Keratinocyte (primary cell): ENCODE results near the gene HNRNPH3. TPM values are rescaled to one million over a fixed set of nuclear protein-coding genes. Genes with fewer than 3 reads are reported as not detected.

Experiments used
- DNase-seq: peaks from one replicate; pipeline ENCODE4 v3.0.0-alpha.2; 2011; ENCODE audit warnings: low read depth, missing footprints, low spot score
- FAIRE-seq: peaks from 2 replicates; lab custom pipeline; 2011; peaks lifted over from hg19 to GRCh38; lab: Jason Lieb, UNC
- H2AFZ ChIP-seq: 2 replicates; pipeline ENCODE4 v1.6.0; 2012; ENCODE audit warnings: low read length, control low read depth, inconsistent platforms; ENCODE audit not compliant: control insufficient read depth
- H3K27ac ChIP-seq: 2 replicates; pipeline ENCODE4 v1.5.1; 2011; ENCODE audit warnings: low read length; ENCODE audit not compliant: control insufficient read depth, insufficient read depth
- H3K27me3 ChIP-seq: 3 replicates; pipeline ENCODE4 v1.6.0; 2011; ENCODE audit warnings: low read length; ENCODE audit not compliant: control insufficient read depth, insufficient read depth; ENCODE audit errors: extremely low read depth
- H3K36me3 ChIP-seq, 2 experiments: 2 replicates in 1 of 2; 3 replicates in 1 of 2; pipeline ENCODE4 v1.5.1; 2011; ENCODE audit warnings: low read length in 2 of 2, mild to moderate bottlenecking in 1 of 2; ENCODE audit not compliant: control insufficient read depth in 2 of 2, insufficient read depth in 2 of 2; ENCODE audit errors: extremely low read depth in 1 of 2
- H3K4me1 ChIP-seq: 3 replicates; pipeline ENCODE4 v1.5.1; 2011; ENCODE audit warnings: low read length; ENCODE audit not compliant: control insufficient read depth, insufficient read depth; ENCODE audit errors: extremely low read depth
- H3K4me2 ChIP-seq: 3 replicates; pipeline ENCODE4 v1.6.0; 2011; ENCODE audit warnings: low read depth, low read length; ENCODE audit not compliant: control insufficient read depth, insufficient read depth; ENCODE audit errors: extremely low read depth
- H3K4me3 ChIP-seq, 3 experiments: fragments of 200-600 bp in 1 of 3; sonication (generic) in 1 of 3; 2 replicates in 2 of 3; 3 replicates in 1 of 3; pipeline ENCODE4 v1.5.1; 2011 to 2016; ENCODE audit warnings: low read length in 3 of 3, mild to moderate bottlenecking in 3 of 3, control low read depth in 2 of 3, inconsistent platforms in 1 of 3, low read depth in 1 of 3, mixed read lengths in 1 of 3, mixed run types in 1 of 3, moderate library complexity in 1 of 3; ENCODE audit not compliant: control insufficient read depth in 2 of 3, insufficient read depth in 2 of 3; ENCODE audit errors: extremely low read depth in 1 of 3
- H3K79me2 ChIP-seq: 2 replicates; pipeline ENCODE4 v1.6.0; 2012; ENCODE audit warnings: low read length; ENCODE audit not compliant: control insufficient read depth, insufficient read depth
- H3K9ac ChIP-seq: 3 replicates; pipeline ENCODE4 v1.6.0; 2011; ENCODE audit warnings: low read length; ENCODE audit not compliant: control insufficient read depth, insufficient read depth; ENCODE audit errors: extremely low read depth
- H3K9me1 ChIP-seq: 3 replicates; pipeline ENCODE4 v1.6.0; 2011; ENCODE audit warnings: low read length; ENCODE audit not compliant: control insufficient read depth, insufficient read depth; ENCODE audit errors: extremely low read depth
- H3K9me3 ChIP-seq: 2 replicates; pipeline ENCODE4 v1.5.1; 2012; ENCODE audit warnings: low read depth, low read length; ENCODE audit not compliant: control insufficient read depth
- H4K20me1 ChIP-seq: 3 replicates; pipeline ENCODE4 v1.6.0; 2011; ENCODE audit warnings: low read length; ENCODE audit not compliant: control insufficient read depth, insufficient read depth; ENCODE audit errors: extremely low read depth
- EZH2 ChIP-seq: IDR thresholded peaks from one replicate; pipeline ENCODE4 v1.6.1; 2012; ENCODE audit warnings: inconsistent platforms, mild to moderate bottlenecking, low read length, moderate library complexity
- dilution Hi-C: fragments of 300-500 bp; cut with MboI; formaldehyde crosslinking; loops from one replicate; pipeline ENCODE4 v1.7.0; 2020; ENCODE audit warnings: low sequenced_read_pairs; ENCODE audit not compliant: extremely low pct_ligation_motif_present
- polyA plus RNA-seq, 5 experiments: library from polyadenylated mRNA; depleted of rRNA in 3 of 5; stranded (reverse) in 3 of 5; stranded (forward) in 1 of 5; unstranded in 1 of 5; fragments of >200 nt; gene quantifications; 1 replicate in 1 of 5; 2 replicates in 3 of 5; 3 replicates in 1 of 5; pipeline versions ENCODE4 v1.2.1 to v1.2.3, GENCODE V29; 2011 to 2012; ENCODE audit warnings: missing spikeins in 2 of 5, low read depth in 1 of 5, low replicate concordance in 1 of 5
- TF ChIP-seq, protein P1 (sequence below), 3 experiments: IDR thresholded peaks in 1 of 3; conservative IDR thresholded peaks in 1 of 3; optimal IDR thresholded peaks in 1 of 3; 2 replicates in 2 of 3; 3 replicates in 1 of 3; pipeline versions ENCODE3 to v1.5.1; 2011; ENCODE audit warnings: low read length in 3 of 3, mild to moderate bottlenecking in 3 of 3, moderate library complexity in 2 of 3, control low read depth in 1 of 3, inconsistent platforms in 1 of 3; ENCODE audit not compliant: insufficient read depth in 2 of 3; ENCODE audit errors: extremely low read depth in 1 of 3

HNRNPH3 gene
- polyA plus RNA-seq, 1 donor (not counting 4 experiments of a cell fraction or from before 2014, with no cell fraction given), result 108 TPM

DNA sequence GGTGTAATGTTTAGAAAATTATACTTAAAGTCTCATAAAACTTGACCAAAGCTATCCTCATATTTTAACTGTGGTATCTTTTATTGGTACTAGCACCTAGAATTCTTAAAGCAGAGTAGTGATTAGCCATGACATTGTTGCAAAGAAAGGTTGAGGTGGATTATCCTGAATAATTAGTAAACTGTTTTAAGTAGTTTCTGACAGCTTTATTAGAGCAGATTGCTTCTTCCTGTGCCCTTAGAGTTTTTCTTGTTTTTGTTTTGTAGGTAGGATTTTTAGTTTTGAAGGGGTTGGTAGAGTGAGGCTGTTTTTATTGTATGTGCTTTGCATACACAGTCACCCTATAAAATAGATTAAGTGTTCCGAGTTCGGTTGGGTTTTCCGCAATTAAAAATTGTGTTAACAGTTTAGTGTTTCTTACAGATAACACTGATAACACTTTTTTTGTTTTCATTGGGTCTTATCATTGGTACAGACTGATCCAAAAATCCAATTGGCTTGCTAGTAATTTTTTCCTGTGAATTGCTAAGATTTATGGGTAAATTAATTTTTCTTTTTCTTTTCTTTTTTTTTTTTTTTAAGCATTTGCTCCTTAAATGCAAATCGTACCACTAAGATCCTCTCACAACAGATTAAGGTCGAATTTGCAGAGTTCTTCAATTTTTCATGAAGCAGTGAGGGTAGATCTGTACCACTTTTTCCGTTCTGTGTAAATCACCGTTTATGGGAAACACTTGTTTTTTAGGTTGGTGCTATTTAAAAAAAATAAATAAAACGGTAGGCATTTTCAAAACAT lies 3.0 kb downstream of the HNRNPH3 start:
- Histone ChIP-seq H3K27me3 (no peaks in the 10 kb centered on the region), H3K36me3 (peaks cover 2 to 38% of the 10 kb centered on the region in 2 experiments), H3K4me3 (peak overlapping the region; percentile 67 to 91 (median 86)), H3K4me1 (peaks cover 35% of the 10 kb centered on the region), H2AFZ (no peak overlapping the region), H3K79me2 (peaks cover 80% of the 10 kb centered on the region), H3K9me1 (peaks cover 4% of the 10 kb centered on the region), H3K4me2 (peak overlapping the region; percentile 99), H3K9me3 (no peaks in the 10 kb centered on the region), H3K9ac (peak overlapping the region; percentile 99), H3K27ac (peak overlapping the region; percentile 98), H4K20me1 (peaks cover 51% of the 10 kb centered on the region)
- no peak for DNase-seq
- FAIRE-seq, result no peak
- dilution Hi-C loops, result no loop called here
- no peak for TF ChIP-seq EZH2
- TF ChIP-seq, protein P1, sequence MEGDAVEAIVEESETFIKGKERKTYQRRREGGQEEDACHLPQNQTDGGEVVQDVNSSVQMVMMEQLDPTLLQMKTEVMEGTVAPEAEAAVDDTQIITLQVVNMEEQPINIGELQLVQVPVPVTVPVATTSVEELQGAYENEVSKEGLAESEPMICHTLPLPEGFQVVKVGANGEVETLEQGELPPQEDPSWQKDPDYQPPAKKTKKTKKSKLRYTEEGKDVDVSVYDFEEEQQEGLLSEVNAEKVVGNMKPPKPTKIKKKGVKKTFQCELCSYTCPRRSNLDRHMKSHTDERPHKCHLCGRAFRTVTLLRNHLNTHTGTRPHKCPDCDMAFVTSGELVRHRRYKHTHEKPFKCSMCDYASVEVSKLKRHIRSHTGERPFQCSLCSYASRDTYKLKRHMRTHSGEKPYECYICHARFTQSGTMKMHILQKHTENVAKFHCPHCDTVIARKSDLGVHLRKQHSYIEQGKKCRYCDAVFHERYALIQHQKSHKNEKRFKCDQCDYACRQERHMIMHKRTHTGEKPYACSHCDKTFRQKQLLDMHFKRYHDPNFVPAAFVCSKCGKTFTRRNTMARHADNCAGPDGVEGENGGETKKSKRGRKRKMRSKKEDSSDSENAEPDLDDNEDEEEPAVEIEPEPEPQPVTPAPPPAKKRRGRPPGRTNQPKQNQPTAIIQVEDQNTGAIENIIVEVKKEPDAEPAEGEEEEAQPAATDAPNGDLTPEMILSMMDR (optimal IDR thresholded peaks at IDR 0.05 in 1 of 3, IDR thresholded peaks at IDR 0.05 in 1 of 3, conservative IDR thresholded peaks at IDR 0.05 in 1 of 3; ENCODE audit: extremely low read depth in 1 of 3, insufficient read depth in 2 of 3, low read length in 3 of 3), result no peak

DNA sequence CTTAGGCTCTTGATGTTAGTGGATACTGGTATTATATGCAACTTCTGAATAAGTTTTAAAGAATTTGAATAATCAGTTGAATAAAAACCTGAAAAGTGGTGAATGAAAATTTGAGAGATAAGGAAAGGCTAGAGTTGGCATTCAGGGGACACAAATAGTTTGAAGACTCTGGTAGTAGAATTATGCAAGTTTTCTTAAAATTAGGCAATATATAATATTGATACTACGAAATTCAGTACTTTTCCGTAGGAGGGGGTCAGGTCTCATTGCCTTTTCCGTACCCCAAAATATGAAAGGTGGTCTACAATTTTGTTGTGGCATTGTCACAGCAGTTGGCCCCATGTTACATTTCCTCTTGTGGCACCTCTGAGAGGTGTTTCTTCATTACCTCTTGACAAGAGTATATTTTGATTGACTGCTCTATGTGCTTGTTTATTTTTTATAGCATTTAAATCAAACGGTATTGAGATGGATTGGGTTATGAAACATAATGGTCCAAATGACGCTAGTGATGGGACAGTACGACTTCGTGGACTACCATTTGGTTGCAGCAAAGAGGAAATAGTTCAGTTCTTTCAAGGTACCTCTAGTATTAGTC lies 5.0 kb downstream of the HNRNPH3 start:
- peaks cover 10 to 51% of the 10 kb centered on the region in 2 experiments for H3K36me3 ChIP-seq
- H3K9ac ChIP-seq, result no peak overlapping the region
- H4K20me1 ChIP-seq, result peaks cover 58% of the 10 kb centered on the region
- H2AFZ ChIP-seq, result no peak overlapping the region
- no peak for DNase-seq
- no peaks in the 10 kb centered on the region for H3K9me3 ChIP-seq
- H3K9me1 ChIP-seq, result peaks cover 5% of the 10 kb centered on the region
- peaks cover 22% of the 10 kb centered on the region for H3K4me1 ChIP-seq
- no peak overlapping the region for H3K27ac ChIP-seq
- dilution Hi-C loops, result no loop called here
- TF ChIP-seq EZH2, result no peak
- TF ChIP-seq, protein P1 (optimal IDR thresholded peaks at IDR 0.05 in 1 of 3, IDR thresholded peaks at IDR 0.05 in 1 of 3, conservative IDR thresholded peaks at IDR 0.05 in 1 of 3; ENCODE audit: extremely low read depth in 1 of 3, insufficient read depth in 2 of 3, low read length in 3 of 3), result no peak
- peak overlapping the region in 1 of 3 experiments; percentile 25 for H3K4me3 ChIP-seq
- peaks cover 92% of the 10 kb centered on the region for H3K79me2 ChIP-seq
- no peak for FAIRE-seq
- peak overlapping the region; percentile 99 for H3K4me2 ChIP-seq
- no peaks in the 10 kb centered on the region for H3K27me3 ChIP-seq
